Ovary (tissue), 9 donors: ENCODE data around the gene RIOK2. TPM values are rescaled to one million over a fixed set of nuclear protein-coding genes. Genes with fewer than 3 reads are reported as not detected.

Source experiments
- DNase-seq, 5 donors: peaks; one replicate each; pipeline ENCODE4 v3.0.0-alpha.2; 2019 to 2020
- H3K27ac ChIP-seq, 2 donors: fragments of 200-600 bp; one replicate each; pipeline versions ENCODE4 v1.5.1 to v1.8.0; 2019 to 2022
- H3K27me3 ChIP-seq: fragments of 200-600 bp; one replicate; pipeline ENCODE4 v1.8.0; 2022
- H3K36me3 ChIP-seq: fragments of 200-600 bp; sonication (generic); one replicate; pipeline ENCODE4 v1.5.1; 2019
- H3K4me1 ChIP-seq: one replicate; pipeline ENCODE4 v1.8.1; 2013; ENCODE audit warnings: mild to moderate bottlenecking, moderate library complexity; ENCODE audit not compliant: insufficient read depth
- H3K4me3 ChIP-seq: fragments of 200-600 bp; sonication (generic); one replicate; pipeline ENCODE4 v1.5.1; 2017
- H3K9me3 ChIP-seq, 2 donors: fragments of 200-600 bp in 1 of 2; sonication (generic) in 1 of 2; one replicate each; pipeline versions ENCODE4 v1.5.1 to v1.8.1; 2013 to 2019; ENCODE audit warnings: mild to moderate bottlenecking in 1 of 2, moderate library complexity in 1 of 2
- EP300 ChIP-seq: sonication (generic); formaldehyde crosslinking; IDR thresholded peaks from one replicate; pipeline ENCODE4 v1.6.1; 2017; ENCODE audit warnings: antibody characterized with exemption
- POLR2A ChIP-seq: fragments of 450-650 bp; IDR thresholded peaks from one replicate; pipeline ENCODE4 v1.6.1; 2017; ENCODE audit warnings: antibody characterized with exemption, mild to moderate bottlenecking, moderate library complexity
- WGBS, 3 donors: extraction: QIAGEN DNeasy Blood & Tissue Kit in 1 of 3; methylation state at CpG; one replicate each; pipeline versions ENCODE4 v1.1.5 to v1.1.7; 2013 to 2017; 5-methylcytosine and 5-hydroxymethylcytosine counted together
- intact Hi-C, 4 donors: fragments of 100-400 bp; cut with DNase I; formaldehyde crosslinking; loops; one replicate each; pipeline versions ENCODE4 v1.11.0 to v1.15.1; 2022 to 2023
- polyA plus RNA-seq, 2 donors: library from polyadenylated mRNA; stranded (reverse); fragments of 200-250 nt in 1 of 2; fragments of 350-450 nt in 1 of 2; fragmentation: Illumina TruSeq in 1 of 2; extraction: RNeasy Lipid Tissue Mini Kit (QIAGEN cat#74804) in 1 of 2; gene quantifications; one replicate each; pipeline ENCODE4 v1.2.3, GENCODE V29; 2013 to 2014
- total RNA-seq, 7 donors: library from RNA; depleted of rRNA in 2 of 7; stranded (reverse); fragments of >200 nt in 2 of 7; fragmentation: NEBNext Ultra II Directional in 3 of 7; extraction: Animal tissue kit (Norgen Biotek cat#: 25700) in 3 of 7; gene quantifications; one replicate each; pipeline versions ENCODE4 v1.1.0 to v1.2.4, GENCODE V29; 2016 to 2023
- TF ChIP-seq, protein P1 (sequence below), 3 donors: fragments of 450-650 bp in 2 of 3; fragments of 200-600 bp in 1 of 3; IDR thresholded peaks; one replicate each; pipeline versions ENCODE4 v1.5.1 to v1.8.0; 2016 to 2022; ENCODE audit warnings: antibody characterized with exemption in 3 of 3, mild to moderate bottlenecking in 1 of 3
- donor health status: DM: no; HTN: no; CAD: no; lungs with moderate emphysema.
- donor health status: DM: no; HTN: no; CAD: no.
- donor health status: Bipolar disorder and iron deficiency.
- donor health status: DM: yes; HTN: yes; CAD: no.
- donor health status: DM: no; HTN: no; CAD: no.
- donor health status: DM: yes; HTN: yes; CAD: no.

RIOK2 gene
- total and polyA plus RNA-seq, 9 donors = 10.9 to 32.1 (median 19.3) TPM

DNA sequence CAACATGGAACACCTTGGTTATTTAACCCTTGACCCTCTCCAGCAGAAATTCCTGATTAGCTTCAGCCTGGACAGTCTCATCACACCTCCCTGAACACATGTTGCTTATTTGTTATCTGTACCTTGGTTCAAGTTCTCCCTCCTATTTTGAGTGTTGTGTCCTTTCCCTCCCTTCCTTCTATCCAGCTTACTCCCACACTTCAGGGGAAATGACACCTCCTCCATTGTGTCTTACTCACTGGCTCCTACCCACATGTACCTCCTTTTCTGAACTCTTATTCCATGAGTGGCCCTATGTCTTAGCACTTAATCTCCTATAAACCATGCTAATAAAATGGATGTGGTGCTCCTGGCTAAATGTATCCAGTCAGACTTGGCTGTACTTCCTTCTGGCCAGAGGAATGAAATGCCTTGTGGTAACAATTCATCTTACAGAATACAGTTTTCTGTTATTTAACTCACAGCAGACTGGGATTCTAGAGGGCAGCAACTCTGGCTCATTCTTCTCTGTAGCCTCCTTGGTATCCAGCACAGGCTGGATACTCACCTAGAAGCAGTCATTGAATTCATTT is 51.8 kb downstream of the RIOK2 start:
- intact Hi-C loops = no loop called here

DNA sequence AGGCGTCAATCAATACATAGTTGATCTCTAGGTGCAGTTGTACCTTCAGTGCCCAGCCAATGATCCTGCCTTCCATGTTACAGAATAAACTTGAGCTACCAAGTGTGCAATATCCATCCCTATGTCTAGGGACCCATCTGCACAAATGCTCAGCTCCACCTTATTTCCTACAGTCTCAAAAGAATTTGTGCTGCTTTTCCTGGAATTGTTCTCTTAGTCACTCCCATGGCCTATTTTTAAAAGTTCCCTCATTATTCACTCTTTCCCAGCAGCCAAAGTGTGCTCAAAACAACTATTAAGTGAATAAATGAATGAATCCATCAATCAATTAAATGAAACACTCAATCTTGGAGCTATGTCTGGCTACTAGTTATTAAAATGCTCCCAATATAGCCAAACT is 55.3 kb downstream of the RIOK2 start:
- DNase-seq = no peak
- intact Hi-C loops = no loop called here
- TF ChIP-seq, protein P1, sequence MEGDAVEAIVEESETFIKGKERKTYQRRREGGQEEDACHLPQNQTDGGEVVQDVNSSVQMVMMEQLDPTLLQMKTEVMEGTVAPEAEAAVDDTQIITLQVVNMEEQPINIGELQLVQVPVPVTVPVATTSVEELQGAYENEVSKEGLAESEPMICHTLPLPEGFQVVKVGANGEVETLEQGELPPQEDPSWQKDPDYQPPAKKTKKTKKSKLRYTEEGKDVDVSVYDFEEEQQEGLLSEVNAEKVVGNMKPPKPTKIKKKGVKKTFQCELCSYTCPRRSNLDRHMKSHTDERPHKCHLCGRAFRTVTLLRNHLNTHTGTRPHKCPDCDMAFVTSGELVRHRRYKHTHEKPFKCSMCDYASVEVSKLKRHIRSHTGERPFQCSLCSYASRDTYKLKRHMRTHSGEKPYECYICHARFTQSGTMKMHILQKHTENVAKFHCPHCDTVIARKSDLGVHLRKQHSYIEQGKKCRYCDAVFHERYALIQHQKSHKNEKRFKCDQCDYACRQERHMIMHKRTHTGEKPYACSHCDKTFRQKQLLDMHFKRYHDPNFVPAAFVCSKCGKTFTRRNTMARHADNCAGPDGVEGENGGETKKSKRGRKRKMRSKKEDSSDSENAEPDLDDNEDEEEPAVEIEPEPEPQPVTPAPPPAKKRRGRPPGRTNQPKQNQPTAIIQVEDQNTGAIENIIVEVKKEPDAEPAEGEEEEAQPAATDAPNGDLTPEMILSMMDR (IDR thresholded peaks at IDR 0.05) = no peak
- TF ChIP-seq POLR2A (no peak), EP300 (no peak)

More for the DNA sequence above, 51.8 kb downstream of the RIOK2 start:
- no peaks in the 10 kb centered on the region for H3K4me1 ChIP-seq
- H3K9me3 ChIP-seq = no peaks in the 10 kb centered on the region
- no peak for DNase-seq
- H3K27me3 ChIP-seq = no peaks in the 10 kb centered on the region
- H3K4me3 ChIP-seq = no peak overlapping the region
- no peak for TF ChIP-seq POLR2A
- TF ChIP-seq EP300 = no peak
- TF ChIP-seq, protein P1 (IDR thresholded peaks at IDR 0.05) = no peak
- no peak overlapping the region for H3K27ac ChIP-seq
- no peaks in the 10 kb centered on the region for H3K36me3 ChIP-seq

DNA sequence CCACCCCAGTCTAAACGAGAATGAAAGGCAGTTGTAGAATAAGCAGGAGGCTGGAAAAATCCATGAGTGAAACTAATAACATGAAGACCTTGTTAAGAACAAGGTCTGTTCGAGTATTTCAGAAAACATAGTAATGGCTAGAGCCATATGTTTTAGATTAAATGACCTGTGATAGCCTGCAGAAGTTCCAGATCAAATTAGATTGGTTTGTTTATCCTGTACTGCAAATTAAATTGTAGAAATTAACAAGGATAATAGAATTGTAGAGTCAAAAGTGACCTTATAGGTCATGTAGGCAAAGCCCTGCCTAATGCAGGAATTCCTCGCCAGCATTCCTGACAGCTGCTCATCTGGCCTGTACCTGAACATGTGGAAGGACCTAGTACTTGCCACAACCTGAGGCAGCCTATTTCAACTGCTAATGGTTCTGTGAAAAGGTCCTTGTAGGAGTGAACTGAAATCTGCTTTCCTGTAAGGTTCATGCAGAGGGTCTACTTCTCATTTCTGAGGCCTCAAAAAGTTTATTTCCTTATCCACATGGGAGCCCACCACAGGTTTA is 57.8 kb downstream of the RIOK2 start:
- DNase-seq = no peak
- H3K4me3 ChIP-seq = no peak overlapping the region
- no peaks in the 10 kb centered on the region for H3K27me3 ChIP-seq
- H3K4me1 ChIP-seq = no peaks in the 10 kb centered on the region
- WGBS, 3 donors = 57 to 61% (median 59%) methylated on average over 3 of the region's 3 CpGs
- intact Hi-C loops = no loop called here
- H3K27ac ChIP-seq = no peak overlapping the region
- no peaks in the 10 kb centered on the region for H3K9me3 ChIP-seq
- TF ChIP-seq EP300 (no peak), POLR2A (no peak)
- TF ChIP-seq, protein P1 (IDR thresholded peaks at IDR 0.05) = no peak
- H3K36me3 ChIP-seq = no peaks in the 10 kb centered on the region

More for the DNA sequence above, 55.3 kb downstream of the RIOK2 start:
- Histone ChIP-seq H3K27ac (no peak overlapping the region), H3K27me3 (no peaks in the 10 kb centered on the region), H3K36me3 (no peaks in the 10 kb centered on the region), H3K4me3 (no peak overlapping the region), H3K4me1 (no peaks in the 10 kb centered on the region), H3K9me3 (no peaks in the 10 kb centered on the region)
- 96 to 98% (median 97%) methylated on average over 1 of the region's 1 CpG for WGBS, 3 donors

DNA sequence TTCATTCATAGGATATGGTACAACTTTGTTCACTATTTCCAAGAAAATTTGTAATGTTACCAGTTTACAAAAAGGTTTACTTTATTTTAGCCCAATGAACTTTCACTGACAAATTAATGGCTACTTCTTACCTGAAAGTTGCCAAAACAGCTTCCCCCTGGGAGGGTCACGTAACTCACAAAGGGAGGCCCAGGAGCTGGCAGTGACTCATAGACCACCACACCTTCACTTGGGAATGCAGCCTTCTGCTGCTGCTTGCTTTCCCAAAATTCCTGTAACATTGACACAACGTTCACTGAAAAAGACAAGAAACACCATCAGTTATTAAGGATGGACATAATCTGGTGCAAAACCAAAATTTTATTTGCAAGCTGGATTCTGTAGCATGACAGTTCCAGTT is 58.7 kb downstream of the RIOK2 start:
- WGBS, 3 donors = 61 to 63% (median 61%) methylated on average over 2 of the region's 2 CpGs
- no peaks in the 10 kb centered on the region for H3K4me1 ChIP-seq
- DNase-seq = no peak
- H3K27me3 ChIP-seq = no peaks in the 10 kb centered on the region
- TF ChIP-seq POLR2A = no peak
- TF ChIP-seq EP300 = no peak
- TF ChIP-seq, protein P1 (IDR thresholded peaks at IDR 0.05) = no peak
- no peaks in the 10 kb centered on the region for H3K9me3 ChIP-seq
- H3K36me3 ChIP-seq = no peaks in the 10 kb centered on the region
- no peak overlapping the region for H3K4me3 ChIP-seq
- no peak overlapping the region for H3K27ac ChIP-seq
- intact Hi-C loops = no loop called here
